HuH-7 (cell line): ENCODE measurements around the gene SRD5A1.
A peak's percentile ranks its signal among the peaks of the same experiment; 100 is the strongest.

ENCODE experiments used
- DNase-seq: peaks from one replicate; pipeline ENCODE4 v3.0.0; 2011; ENCODE audit warnings: low spot score

SRD5A1 gene

GRCh38 chr5:6604946-6605345 lies 28.3 kb upstream of the SRD5A1 start:
- no peak for DNase-seq

- no peak for DNase-seq
These were observed 26.2 kb upstream of the SRD5A1 start for GRCh38 chr5:6606884-6607558.

- DNase-seq, result no peak
These were observed 25.7 kb upstream of the SRD5A1 start for GRCh38 chr5:6607559-6607936.

DNA sequence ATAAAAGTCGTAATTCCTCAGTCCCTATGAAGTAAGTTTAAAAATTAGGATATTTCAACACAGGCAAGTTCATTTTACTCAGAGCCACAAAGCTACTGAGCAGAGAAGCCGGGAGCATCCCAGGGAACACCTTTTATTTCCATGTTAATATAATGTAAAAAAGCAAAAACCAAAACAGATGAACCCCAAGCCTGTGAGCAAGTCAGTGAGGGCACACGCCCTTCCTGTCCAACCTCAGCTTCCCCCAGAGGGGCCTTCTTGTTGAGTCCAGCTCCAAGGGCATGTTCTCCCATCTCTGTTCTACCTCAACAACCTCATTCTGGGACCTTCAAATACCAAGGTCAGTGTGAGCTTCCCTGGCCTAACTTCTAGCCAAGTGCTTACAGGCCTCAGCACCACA lies 25.2 kb upstream of the SRD5A1 start:
- DNase-seq, result no peak

DNA sequence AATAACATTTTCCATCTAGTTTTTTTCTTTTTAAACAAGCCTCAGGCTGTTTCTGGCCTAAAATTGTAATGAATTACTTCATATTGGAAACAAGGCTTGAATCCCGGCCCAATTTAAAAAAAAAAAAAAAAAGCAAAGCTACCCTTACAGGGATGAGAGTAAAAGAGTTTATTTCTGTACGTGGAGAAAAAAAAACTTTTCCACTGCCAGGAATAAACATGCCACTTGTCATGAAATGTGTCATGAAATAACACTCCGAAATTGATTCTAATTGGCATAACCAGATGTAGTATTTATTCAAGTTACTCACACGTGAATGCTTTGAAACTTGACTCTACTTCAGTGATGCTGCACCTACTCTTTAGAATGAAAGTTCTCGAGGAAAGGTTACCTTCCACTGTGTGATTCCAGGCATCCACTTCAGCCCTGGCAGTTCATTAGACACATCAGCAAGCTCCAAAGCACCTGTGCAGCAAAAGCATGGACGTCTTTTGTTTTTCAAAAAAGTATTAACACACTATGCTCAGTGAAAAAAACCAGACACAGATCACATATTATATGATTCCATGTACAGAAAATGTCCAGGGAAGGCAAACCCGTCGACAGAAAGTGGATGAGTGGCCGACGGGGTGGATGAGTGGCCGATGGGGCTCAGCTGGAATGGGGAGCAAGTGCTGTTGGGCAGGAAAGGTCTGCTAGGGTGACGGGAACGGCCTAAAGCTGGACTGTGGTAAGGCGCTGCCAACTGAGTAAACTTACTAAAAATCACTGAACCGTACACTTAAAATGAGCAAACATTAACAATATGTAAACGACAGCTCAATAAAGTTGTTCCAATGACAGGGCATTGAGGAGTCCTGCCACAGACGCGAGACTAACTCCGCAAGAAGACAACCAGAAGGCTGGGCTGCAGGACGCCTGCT lies 21.6 kb upstream of the SRD5A1 start:
- no peak for DNase-seq

DNA sequence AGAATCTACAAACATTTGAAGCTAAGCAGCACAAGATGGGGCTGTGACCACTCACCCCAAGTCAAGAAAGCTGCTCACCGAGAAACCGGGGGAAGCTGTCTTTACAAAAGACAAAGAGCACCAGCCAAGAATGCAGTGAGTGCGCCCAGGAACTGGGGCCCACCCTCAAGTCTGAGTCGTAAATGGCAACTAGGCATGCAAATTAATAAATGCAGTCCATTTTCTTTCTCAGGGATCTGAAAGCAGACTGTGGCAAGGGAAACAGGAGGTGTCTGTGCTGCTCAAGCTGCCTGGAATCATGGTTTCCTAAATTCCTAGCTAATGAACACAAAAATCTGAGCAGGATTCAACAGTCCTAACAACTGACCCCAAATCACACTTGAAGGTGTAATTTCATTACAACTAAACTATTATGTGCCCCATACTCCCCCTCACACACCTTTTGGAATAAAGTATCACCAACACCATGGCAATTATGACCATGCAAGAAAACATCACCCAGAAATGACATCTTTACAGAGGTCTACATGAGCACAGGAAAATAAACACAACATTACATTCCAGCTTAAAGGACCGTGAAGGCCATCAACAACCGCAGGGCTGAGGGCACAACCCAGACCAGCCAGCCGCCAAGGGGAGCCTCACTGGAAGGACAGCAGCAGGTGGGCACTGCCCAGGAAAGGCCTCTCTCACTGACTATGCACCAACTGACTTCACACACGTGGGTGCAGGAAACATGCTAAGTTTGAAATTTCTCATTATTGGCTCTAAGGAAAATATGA lies 18.0 kb upstream of the SRD5A1 start:
- DNase-seq, result no peak

- no peak for DNase-seq
These were observed 16.6 kb upstream of the SRD5A1 start for GRCh38 chr5:6616632-6617031.

DNA sequence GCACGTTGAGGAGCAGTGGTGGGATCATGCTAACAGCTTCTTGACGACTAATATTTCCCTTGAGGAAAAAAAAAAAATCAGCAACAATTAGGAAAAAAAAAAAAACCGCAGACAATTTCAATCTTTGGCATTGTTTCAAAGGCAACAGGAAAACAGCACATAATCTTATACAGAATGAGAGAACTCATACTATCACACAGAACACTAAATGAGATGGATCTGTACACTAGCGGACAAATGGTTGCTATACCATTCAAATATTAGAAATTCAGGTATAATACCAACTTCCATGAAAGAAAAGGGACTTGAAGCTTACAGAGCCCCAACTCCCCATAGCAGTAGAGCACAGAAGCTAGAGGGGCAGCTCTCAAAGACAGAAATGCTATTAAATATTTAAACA lies 10.0 kb upstream of the SRD5A1 start:
- DNase-seq, result no peak

- no peak for DNase-seq
These were observed 9.3 kb upstream of the SRD5A1 start for GRCh38 chr5:6623941-6624340.

DNA sequence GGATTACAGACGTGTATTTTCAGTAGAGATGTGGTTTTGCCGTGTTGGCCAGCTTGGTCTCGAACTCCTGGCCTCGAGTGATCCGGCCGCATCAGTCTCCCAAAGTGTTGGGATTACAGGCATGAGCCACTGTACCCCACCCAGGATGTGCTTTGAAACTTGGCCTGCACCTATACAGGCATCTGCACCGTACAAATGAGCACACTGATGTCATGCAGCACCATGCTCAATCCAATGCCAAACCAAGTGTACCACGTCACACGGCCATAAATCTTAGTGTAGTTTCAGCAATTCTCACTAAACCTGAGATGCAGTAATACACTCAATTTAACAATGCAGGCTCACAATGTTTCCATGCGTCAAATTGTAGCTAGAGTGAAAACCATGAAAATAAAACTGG lies 6.7 kb upstream of the SRD5A1 start:
- DNase-seq, result no peak

- DNase-seq, result no peak
These were observed 1.8 kb upstream of the SRD5A1 start for GRCh38 chr5:6631441-6631840.

GRCh38 chr5:6632324-6632887 lies 834 bp upstream of the SRD5A1 start:
- peak; percentile 15 for DNase-seq

DNA sequence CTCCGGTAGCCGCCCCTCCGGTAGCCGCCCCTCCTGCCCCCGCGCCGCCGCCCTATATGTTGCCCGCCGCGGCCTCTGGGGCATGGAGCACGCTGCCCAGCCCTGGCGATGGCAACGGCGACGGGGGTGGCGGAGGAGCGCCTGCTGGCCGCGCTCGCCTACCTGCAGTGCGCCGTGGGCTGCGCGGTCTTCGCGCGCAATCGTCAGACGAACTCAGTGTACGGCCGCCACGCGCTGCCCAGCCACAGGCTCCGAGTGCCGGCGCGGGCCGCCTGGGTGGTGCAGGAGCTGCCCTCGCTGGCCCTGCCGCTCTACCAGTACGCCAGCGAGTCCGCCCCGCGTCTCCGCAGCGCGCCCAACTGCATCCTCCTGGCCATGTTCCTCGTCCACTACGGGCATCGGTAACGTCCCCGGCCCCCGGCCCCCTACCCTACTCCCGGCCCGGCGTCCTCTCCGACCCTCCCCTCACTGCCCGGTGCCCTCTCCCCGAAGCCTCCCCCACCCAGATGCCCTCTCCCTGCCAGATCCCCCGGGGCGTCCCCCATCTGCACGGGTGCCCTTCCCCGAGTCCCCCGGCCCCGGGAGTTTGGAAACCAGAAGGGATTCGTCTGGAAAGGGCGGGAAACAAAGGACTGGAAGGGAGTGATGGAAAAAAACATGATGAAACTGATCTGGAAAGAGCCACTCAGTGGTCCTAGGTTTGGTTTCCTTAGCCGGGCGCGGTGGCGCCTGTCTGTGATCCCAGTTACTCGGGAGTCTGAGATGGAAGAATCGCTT lies 417 bp downstream of the SRD5A1 start:
- peak; percentile 24 for DNase-seq

- peak; percentile 13 for DNase-seq
These were observed 1.1 kb downstream of the SRD5A1 start for GRCh38 chr5:6634306-6634705.

DNA sequence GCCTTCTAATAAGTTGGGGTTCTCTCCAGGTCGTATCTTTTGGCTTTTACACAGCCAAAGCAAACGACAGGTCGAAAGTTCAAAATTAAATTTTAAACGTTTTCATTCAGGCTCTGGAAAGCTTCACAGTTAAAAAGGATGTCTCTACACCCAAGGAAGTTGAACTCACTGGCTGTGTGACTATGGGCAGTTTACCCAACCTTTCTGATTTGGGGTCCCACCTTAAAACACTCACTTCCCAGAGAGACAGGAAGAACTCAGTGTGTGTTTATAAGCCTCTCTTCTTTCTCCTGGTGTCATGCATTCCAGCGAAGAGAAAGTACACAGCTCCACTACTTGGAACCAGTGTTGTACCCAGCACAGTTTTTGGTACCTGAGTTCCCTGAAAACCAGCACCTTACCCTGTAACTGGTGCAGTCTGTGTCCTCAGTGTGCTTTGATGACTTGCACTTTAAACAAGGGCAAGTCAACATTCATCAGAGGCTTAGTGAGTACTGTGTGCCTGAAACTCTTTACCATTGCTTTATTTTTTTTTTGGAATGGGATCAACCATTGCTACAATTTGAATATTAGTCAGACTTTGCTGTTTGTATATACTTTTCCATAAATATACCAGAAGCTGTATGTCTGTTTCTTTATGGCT lies 1.7 kb downstream of the SRD5A1 start:
- DNase-seq, result no peak

- no peak for DNase-seq
These were observed 3.1 kb downstream of the SRD5A1 start for GRCh38 chr5:6636293-6636692.

GRCh38 chr5:6637022-6637421 lies 3.8 kb downstream of the SRD5A1 start:
- DNase-seq, result no peak

DNA sequence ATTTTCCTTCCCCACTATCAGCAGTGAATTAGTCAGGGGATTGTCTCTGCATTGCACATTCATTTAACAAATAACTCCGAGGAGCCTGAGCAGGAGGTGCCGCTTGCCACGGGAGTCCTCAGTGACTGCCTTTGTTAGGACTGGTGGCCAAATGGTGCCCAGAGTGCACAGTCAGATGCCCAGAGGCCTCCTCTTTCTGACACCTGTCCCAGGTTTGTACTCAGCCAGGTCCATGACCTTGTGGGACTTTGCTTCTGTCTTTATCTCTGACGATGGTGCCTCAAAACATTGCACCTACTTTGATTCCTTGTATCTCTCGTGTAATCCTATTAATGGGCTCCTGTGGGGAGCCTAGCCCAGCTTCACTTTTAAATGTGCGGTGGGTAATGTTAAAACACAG lies 4.3 kb downstream of the SRD5A1 start:
- DNase-seq, result no peak

DNA sequence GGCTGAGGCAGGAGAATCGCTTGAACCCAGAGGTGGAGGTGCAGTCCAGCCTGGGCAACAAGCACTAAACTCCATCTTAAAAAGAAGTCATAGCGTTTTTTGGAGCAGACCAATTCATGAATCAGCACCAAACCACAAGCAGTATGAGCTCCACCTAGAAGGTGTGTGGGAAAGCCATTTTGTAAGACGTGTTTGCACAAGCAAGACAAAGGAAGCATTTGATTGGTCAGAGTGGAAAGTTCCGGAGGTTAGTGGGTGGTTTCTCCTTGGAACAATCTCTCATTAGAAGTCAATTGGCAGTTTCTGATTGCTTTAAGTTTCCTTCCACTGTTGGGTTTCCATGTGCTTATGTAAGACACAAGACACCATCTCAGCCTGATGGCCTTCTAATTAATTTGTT lies 5.0 kb downstream of the SRD5A1 start:
- DNase-seq, result no peak

DNA sequence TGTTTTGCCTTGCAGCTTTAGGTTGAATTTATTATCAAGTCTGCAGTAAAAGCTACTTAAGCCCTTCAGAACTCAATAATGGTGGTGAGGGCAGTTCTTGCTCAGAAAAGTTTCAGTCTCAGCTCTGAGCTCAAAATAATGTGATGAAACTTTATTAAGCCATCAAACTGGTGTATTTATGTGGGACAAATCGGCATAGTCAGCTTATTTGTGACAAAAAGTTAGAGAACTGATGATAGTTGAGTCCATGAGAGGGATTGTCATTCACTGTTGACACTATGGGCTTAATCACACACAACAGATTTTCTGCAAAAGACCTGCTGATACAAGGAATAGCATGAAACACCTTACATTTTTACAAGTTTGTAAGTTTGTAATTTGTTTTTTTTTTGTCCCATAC lies 9.4 kb downstream of the SRD5A1 start:
- no peak for DNase-seq

DNA sequence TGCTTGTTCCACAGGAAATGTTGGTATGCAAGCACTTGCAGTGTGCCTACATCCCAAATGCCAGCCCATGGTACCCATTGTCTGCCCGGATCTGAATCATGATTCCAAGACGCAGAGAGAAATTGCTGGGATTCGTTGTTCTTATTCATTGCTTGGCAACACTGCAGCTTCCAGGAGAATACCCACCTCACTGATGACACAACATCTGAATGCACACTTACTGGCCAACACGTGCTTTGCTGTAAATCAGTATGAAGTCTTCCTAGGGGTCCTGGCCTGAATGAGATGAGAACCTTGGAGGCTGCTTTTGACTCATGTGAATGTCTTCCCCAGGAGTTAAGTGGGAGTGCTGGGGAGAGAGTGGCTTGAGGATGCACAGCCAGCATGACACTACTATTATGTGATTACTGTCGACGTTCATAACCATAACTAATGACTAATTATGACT lies 11.6 kb downstream of the SRD5A1 start:
- DNase-seq, result no peak
